ENCODE data around the gene DLGAP1. TPM values are rescaled to one million over a fixed set of nuclear protein-coding genes. Genes with fewer than 3 reads are reported as not detected.
A peak's percentile ranks its signal among the peaks of the same experiment; 100 is the strongest.

DLGAP1 gene
- total RNA-seq, 1 donor from 2014 or later: 11.5 TPM

DNA sequence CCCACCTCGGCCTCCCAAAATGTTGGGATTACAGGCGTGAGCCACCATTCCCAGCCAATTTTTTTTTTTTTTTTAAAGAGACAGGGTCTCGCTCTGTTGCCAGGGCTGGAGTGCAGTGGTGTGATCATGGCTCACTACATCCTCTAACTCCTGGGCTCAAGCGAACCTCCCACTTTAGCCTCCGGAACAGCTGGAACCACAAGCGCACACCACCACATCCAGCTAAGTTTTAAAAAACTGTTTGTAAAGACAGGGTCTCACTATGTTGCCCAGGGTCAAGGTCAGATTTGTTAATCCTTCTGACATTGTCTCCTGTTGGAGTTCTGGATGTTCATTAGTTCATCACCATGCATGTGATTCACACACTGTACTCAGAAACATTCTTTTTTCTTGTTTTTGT lies 855.2 kb downstream of the DLGAP1 start:
- no peak overlapping the region for H3K4me3 Mint-ChIP-seq
- no peak for DNase-seq (ENCODE audit: low read depth, low spot score)

DNA sequence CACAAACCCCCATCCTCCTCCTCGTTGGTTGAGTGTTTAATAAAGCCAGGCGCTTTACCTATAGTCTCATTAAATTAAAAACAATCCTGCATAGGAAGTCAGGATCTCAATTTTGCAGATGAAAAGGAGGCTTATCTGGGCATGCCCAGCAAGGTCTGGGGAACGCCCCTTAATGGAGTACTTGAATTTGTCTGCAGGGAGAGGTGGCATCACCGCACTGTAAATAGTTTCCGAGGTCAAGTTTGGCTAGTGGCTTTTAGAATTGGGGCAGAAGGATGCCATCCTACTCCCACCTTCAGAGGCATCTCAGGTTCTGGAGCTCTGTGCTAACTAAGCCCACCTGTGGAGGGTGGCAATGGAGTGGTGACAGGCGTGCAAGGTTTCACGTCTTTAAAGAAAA lies 855.9 kb downstream of the DLGAP1 start:
- Mint-ChIP-seq H3K27ac (ENCODE audit: unreplicated experiment) (peak overlapping the region; percentile 39), H3K9me3 (no peaks in the 10 kb centered on the region), H3K27me3 (ENCODE audit: low read depth) (no peaks in the 10 kb centered on the region), H3K4me3 (peak overlapping the region; percentile 25), H3K4me1 (peaks cover 40% of the 10 kb centered on the region), H3K36me3 (ENCODE audit: low read depth) (no peaks in the 10 kb centered on the region)
- no peak for DNase-seq (ENCODE audit: low read depth, low spot score)
- TF ChIP-seq, protein P1, sequence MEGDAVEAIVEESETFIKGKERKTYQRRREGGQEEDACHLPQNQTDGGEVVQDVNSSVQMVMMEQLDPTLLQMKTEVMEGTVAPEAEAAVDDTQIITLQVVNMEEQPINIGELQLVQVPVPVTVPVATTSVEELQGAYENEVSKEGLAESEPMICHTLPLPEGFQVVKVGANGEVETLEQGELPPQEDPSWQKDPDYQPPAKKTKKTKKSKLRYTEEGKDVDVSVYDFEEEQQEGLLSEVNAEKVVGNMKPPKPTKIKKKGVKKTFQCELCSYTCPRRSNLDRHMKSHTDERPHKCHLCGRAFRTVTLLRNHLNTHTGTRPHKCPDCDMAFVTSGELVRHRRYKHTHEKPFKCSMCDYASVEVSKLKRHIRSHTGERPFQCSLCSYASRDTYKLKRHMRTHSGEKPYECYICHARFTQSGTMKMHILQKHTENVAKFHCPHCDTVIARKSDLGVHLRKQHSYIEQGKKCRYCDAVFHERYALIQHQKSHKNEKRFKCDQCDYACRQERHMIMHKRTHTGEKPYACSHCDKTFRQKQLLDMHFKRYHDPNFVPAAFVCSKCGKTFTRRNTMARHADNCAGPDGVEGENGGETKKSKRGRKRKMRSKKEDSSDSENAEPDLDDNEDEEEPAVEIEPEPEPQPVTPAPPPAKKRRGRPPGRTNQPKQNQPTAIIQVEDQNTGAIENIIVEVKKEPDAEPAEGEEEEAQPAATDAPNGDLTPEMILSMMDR (conservative IDR thresholded peaks at IDR 0.05): no peak

More for the DNA sequence above, 855.2 kb downstream of the DLGAP1 start:
- Mint-ChIP-seq H3K4me1 (peaks cover 34% of the 10 kb centered on the region), H3K36me3 (ENCODE audit: low read depth) (no peaks in the 10 kb centered on the region), H3K27me3 (ENCODE audit: low read depth) (no peaks in the 10 kb centered on the region), H3K9me3 (no peaks in the 10 kb centered on the region), H3K27ac (ENCODE audit: unreplicated experiment) (no peak overlapping the region)
- TF ChIP-seq, protein P1 (conservative IDR thresholded peaks at IDR 0.05): no peak

DNA sequence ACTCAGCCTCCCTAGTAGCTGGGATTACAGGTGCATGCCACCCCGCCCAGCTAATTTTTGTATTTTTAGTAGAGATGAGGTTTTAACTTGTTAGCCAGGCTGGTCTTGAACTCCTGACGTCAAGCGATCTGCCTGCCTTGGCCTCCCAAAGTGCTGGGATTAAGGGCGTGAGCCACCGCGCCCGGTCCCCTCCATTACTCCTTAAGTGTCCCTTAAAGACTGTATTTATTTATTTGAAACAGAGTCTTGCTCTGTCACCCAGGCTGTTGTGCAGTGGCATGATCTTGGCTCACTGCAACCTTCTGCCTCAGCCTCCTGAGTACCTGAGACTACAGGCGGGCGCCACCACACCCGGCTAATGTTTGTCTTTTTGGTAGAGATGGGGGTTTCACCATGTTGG lies 856.5 kb downstream of the DLGAP1 start:
- H3K9me3 Mint-ChIP-seq: no peaks in the 10 kb centered on the region
- no peak overlapping the region for H3K27ac Mint-ChIP-seq (ENCODE audit: unreplicated experiment)
- TF ChIP-seq, protein P1 (conservative IDR thresholded peaks at IDR 0.05): no peak
- H3K4me1 Mint-ChIP-seq: peaks cover 44% of the 10 kb centered on the region
- H3K36me3 Mint-ChIP-seq (ENCODE audit: low read depth): no peaks in the 10 kb centered on the region
- H3K4me3 Mint-ChIP-seq: no peak overlapping the region
- no peaks in the 10 kb centered on the region for H3K27me3 Mint-ChIP-seq (ENCODE audit: low read depth)
- DNase-seq (ENCODE audit: low read depth, low spot score): no peak

DNA sequence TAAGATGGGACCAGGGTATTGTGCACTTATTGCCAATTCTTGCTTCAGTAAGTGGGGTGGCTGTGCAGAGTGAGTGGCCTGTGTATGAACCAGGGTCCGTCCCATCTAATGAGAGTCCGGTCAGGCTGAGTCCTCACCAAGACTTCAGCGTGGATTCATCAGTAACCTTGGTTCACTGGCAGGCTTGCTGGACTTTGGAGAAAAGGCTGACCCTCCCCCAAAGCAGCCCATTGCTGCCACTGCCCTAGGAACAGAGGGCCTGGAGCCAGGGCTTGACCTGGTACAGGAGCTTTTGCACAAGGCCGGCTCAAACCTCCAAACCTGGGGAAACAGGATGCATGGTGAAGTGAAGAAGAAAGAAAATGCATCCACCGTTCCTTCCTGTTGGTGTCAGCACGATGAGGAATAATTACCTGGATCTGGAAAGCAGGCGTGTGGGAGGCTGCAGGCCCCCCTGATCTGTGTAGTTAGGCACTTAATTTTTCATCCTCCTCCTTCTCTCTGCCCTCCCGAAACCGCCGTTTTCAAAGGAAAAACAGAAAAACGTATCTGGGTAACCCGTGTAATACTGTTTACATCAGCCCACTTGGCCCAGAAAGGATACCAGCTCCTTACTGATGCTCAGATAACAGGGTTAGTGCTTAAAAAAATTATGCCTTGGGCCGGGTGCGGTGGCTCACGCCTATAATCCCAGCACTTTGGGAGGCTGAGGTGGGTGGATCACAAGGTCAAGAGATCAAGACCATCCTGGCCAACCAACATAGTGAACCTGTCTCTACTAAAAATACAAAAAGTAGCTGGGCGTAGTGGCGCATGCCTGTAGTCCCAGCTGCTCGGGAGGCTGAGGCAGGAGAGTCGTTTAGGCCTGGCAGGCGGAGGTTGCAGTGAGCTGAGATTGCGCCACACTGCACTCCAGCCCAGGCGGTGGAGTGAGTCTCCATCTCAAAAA lies 857.4 kb downstream of the DLGAP1 start:
- DNase-seq (ENCODE audit: low read depth, low spot score): no peak
- Mint-ChIP-seq H3K4me1 (peaks cover 53% of the 10 kb centered on the region), H3K27me3 (ENCODE audit: low read depth) (no peaks in the 10 kb centered on the region), H3K36me3 (ENCODE audit: low read depth) (no peaks in the 10 kb centered on the region), H3K27ac (ENCODE audit: unreplicated experiment) (peak overlapping the region; percentile 99), H3K4me3 (peak overlapping the region; percentile 91), H3K9me3 (no peaks in the 10 kb centered on the region)
- TF ChIP-seq, protein P1 (conservative IDR thresholded peaks at IDR 0.05): no peak

DNA sequence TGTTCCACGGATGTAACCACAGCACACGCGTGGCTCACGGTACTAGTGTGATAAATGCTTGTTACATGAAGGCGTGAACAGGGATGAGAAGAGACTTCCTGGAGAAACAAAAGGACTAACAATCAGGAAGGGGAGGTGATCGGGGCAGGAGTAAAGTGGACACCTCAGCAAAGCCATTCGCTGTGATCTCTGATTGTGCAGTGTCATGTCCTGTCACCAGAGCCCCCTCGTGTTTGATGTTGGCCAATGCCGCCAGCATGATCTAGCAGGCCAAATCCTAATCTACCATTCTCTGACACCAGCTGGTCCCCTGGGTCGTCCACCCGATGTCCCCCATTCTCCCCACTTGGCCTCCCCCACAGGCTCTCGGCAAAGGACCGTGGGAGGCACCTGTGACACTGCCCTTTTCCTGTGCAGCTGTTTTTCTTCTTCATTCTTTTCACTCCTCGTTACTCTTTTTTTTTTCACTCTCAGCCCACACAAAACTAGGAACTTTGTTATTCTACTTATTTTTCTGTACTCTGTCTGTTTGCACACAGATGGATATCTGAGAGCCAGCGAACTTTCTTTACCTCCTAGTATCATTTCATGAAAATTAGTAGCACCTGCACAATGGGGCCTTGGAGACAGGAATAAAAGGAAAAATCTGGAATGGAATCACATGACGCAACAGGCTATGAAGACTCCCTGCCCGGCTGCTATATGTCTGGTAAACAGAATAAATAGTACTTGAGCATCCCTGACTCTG lies 858.3 kb downstream of the DLGAP1 start:
- no peaks in the 10 kb centered on the region for H3K36me3 Mint-ChIP-seq (ENCODE audit: low read depth)
- no peaks in the 10 kb centered on the region for H3K27me3 Mint-ChIP-seq (ENCODE audit: low read depth)
- peak overlapping the region; percentile 91 for H3K4me3 Mint-ChIP-seq
- DNase-seq (ENCODE audit: low read depth, low spot score): peak; percentile 40
- peaks cover 55% of the 10 kb centered on the region for H3K4me1 Mint-ChIP-seq
- peak overlapping the region; percentile 99 for H3K27ac Mint-ChIP-seq (ENCODE audit: unreplicated experiment)
- no peaks in the 10 kb centered on the region for H3K9me3 Mint-ChIP-seq
- TF ChIP-seq, protein P1 (conservative IDR thresholded peaks at IDR 0.05): peak; percentile 35
